IMR-90 (cell line): ENCODE data around the gene SCG5. TPM values are rescaled to one million over a fixed set of nuclear protein-coding genes. Genes with fewer than 3 reads are reported as not detected.

Experiments used
- ATAC-seq: fragments of 200-7000 bp; cut with Tn5 transposase; 2 replicates; pipeline ENCODE4 v1.9.1; 2020; ENCODE audit warnings: low read depth, mild to moderate bottlenecking, moderate library complexity
- BruUV-seq: library from RNA; stranded (reverse); fragments of 400-500 nt; replicated peaks from 2 replicates; lab custom pipeline; 2021; lab: Mats Ljungman, UMichigan
- CTCF ChIA-PET: fragments of 300-600 bp; formaldehyde crosslinking; extraction: SDS; loops from one replicate; lab custom pipeline; 2021; ENCODE audit warnings: antibody characterized with exemption; lab: Yijun Ruan, JAX
- POLR2A ChIA-PET: fragments of 300-600 bp; sonication (Branson Sonifier 250); formaldehyde crosslinking; loops from one replicate; lab custom pipeline; 2022; ENCODE audit warnings: antibody characterized with exemption; ENCODE audit not compliant: unreplicated experiment; lab: Charles Lee
- DNase-seq: peaks from one replicate; pipeline ENCODE4 v3.0.0; 2013
- H2AFZ ChIP-seq: replicated peaks from 2 replicates; pipeline ENCODE3; 2013; ENCODE audit warnings: low read length, mild to moderate bottlenecking; ENCODE audit not compliant: poor library complexity
- H2AK5ac ChIP-seq: 2 replicates; pipeline ENCODE4 v1.6.1; 2013; ENCODE audit warnings: low read depth, low read length, inconsistent platforms
- H2AK9ac ChIP-seq: replicated peaks from 2 replicates; pipeline ENCODE3; 2013; ENCODE audit warnings: mild to moderate bottlenecking, low read depth, low read length, moderate library complexity; ENCODE audit not compliant: poor library complexity
- H2BK120ac ChIP-seq: 2 replicates; pipeline ENCODE4 v1.6.1; 2013; ENCODE audit warnings: low read depth, low read length, inconsistent platforms
- H2BK15ac ChIP-seq: 3 replicates; pipeline ENCODE4 v1.6.1; 2013; ENCODE audit warnings: low read depth, low read length, inconsistent platforms
- H2BK20ac ChIP-seq: 2 replicates; pipeline ENCODE4 v1.6.1; 2013; ENCODE audit warnings: low read depth, mild to moderate bottlenecking, inconsistent platforms, low read length, moderate library complexity
- H2BK5ac ChIP-seq: 2 replicates; pipeline ENCODE4 v1.6.1; 2013; ENCODE audit warnings: mild to moderate bottlenecking, low read depth, low read length, inconsistent platforms; ENCODE audit not compliant: poor library complexity, severe bottlenecking
- H3K14ac ChIP-seq: replicated peaks from 2 replicates; pipeline ENCODE4 v1.6.1; 2013; ENCODE audit warnings: low read depth, low read length, inconsistent platforms
- H3K18ac ChIP-seq: 2 replicates; pipeline ENCODE4 v1.6.1; 2013; ENCODE audit warnings: low read depth, low read length, control low read depth
- H3K23ac ChIP-seq: 2 replicates; pipeline ENCODE4 v1.6.1; 2013; ENCODE audit warnings: low read depth, low read length, inconsistent platforms
- H3K27ac ChIP-seq: 2 replicates; pipeline ENCODE4 v1.5.1; 2013; ENCODE audit warnings: mild to moderate bottlenecking, control low read depth, low read length; ENCODE audit not compliant: insufficient read depth
- H3K27me3 ChIP-seq: 2 replicates; pipeline ENCODE4 v1.6.1; 2013; ENCODE audit warnings: low read length; ENCODE audit not compliant: control insufficient read depth, insufficient read depth
- H3K36me3 ChIP-seq: 2 replicates; pipeline ENCODE4 v1.6.1; 2013; ENCODE audit warnings: low read length, mixed read lengths; ENCODE audit not compliant: control insufficient read depth, insufficient read depth
- H3K4ac ChIP-seq: 2 replicates; pipeline ENCODE4 v1.6.1; 2013; ENCODE audit warnings: low read depth, low read length, inconsistent platforms
- H3K4me1 ChIP-seq: 2 replicates; pipeline ENCODE4 v1.6.1; 2013; ENCODE audit warnings: low read length, mixed read lengths; ENCODE audit not compliant: control insufficient read depth, insufficient read depth
- H3K4me2 ChIP-seq: 2 replicates; pipeline ENCODE4 v1.6.1; 2013; ENCODE audit warnings: low read depth, mild to moderate bottlenecking, control low read depth, low read length, moderate library complexity
- H3K4me3 ChIP-seq: 2 replicates; pipeline ENCODE4 v1.5.1; 2013; ENCODE audit warnings: low read depth, mild to moderate bottlenecking, control low read depth, low read length, moderate library complexity; ENCODE audit not compliant: insufficient read depth
- H3K56ac ChIP-seq: 2 replicates; pipeline ENCODE4 v1.6.1; 2013; ENCODE audit warnings: low read length, inconsistent platforms; ENCODE audit not compliant: insufficient read depth; ENCODE audit errors: extremely low read depth
- H3K79me1 ChIP-seq, 2 experiments: 2 replicates each; pipeline ENCODE4 v1.6.1; 2013; ENCODE audit warnings: low read length in 2 of 2, inconsistent platforms in 1 of 2, low read depth in 1 of 2
- H3K9ac ChIP-seq: 2 replicates; pipeline ENCODE4 v1.6.1; 2013; ENCODE audit warnings: low read depth, low read length, control low read depth
- H3K9me1 ChIP-seq: 2 replicates; pipeline ENCODE4 v1.6.1; 2013; ENCODE audit warnings: low read length, inconsistent platforms; ENCODE audit not compliant: insufficient read depth
- H3K9me3 ChIP-seq: 2 replicates; pipeline ENCODE4 v1.6.1; 2013; ENCODE audit warnings: low read length; ENCODE audit not compliant: control insufficient read depth, insufficient read depth
- H4K20me1 ChIP-seq: 2 replicates; pipeline ENCODE4 v1.6.1; 2013; ENCODE audit warnings: low read length, inconsistent platforms; ENCODE audit not compliant: insufficient read depth
- H4K5ac ChIP-seq: 2 replicates; pipeline ENCODE4 v1.6.1; 2013; ENCODE audit warnings: mild to moderate bottlenecking, low read depth, low read length, control low read depth
- H4K8ac ChIP-seq, 2 experiments: 2 replicates each; pipeline ENCODE4 v1.6.1; 2013; ENCODE audit warnings: low read depth in 2 of 2, low read length in 2 of 2, control low read depth in 1 of 2, inconsistent platforms in 1 of 2
- H4K91ac ChIP-seq: 2 replicates; pipeline ENCODE4 v1.6.1; 2013; ENCODE audit warnings: low read depth, low read length, inconsistent platforms; ENCODE audit not compliant: insufficient read depth
- BHLHE40 ChIP-seq: fragments of 150-350 bp; IDR thresholded peaks from 2 replicates; pipeline ENCODE4 v1.6.1; 2016; ENCODE audit warnings: mild to moderate bottlenecking, low read depth, low read length
- CEBPB ChIP-seq: IDR thresholded peaks from 2 replicates; pipeline ENCODE4 v1.6.1; 2012; ENCODE audit warnings: low read depth, low read length, improper control_type of control experiment
- CHD1 ChIP-seq: IDR thresholded peaks from 2 replicates; pipeline ENCODE4 v1.6.1; 2012; ENCODE audit warnings: low read depth, low read length, improper control_type of control experiment
- FOS ChIP-seq: fragments of 150-350 bp; IDR thresholded peaks from 2 replicates; pipeline ENCODE4 v1.6.1; 2016; ENCODE audit warnings: low read depth, low read length
- MAFK ChIP-seq: IDR thresholded peaks from 2 replicates; pipeline ENCODE4 v1.6.1; 2012; ENCODE audit warnings: low read depth, low read length, improper control_type of control experiment
- MAZ ChIP-seq: IDR thresholded peaks from 2 replicates; pipeline ENCODE4 v1.6.1; 2012; ENCODE audit warnings: low read depth, mild to moderate bottlenecking, low read length, improper control_type of control experiment, moderate library complexity, borderline replicate concordance
- MXI1 ChIP-seq: IDR thresholded peaks from 2 replicates; pipeline ENCODE4 v1.6.1; 2012; ENCODE audit warnings: low read depth, mild to moderate bottlenecking, low read length, moderate library complexity, borderline replicate concordance
- NFE2L2 ChIP-seq: fragments of 150-350 bp; IDR thresholded peaks from 2 replicates; pipeline ENCODE4 v1.6.1; 2016; ENCODE audit warnings: low read depth, mild to moderate bottlenecking, low read length
- POLR2A ChIP-seq: IDR thresholded peaks from 2 replicates; pipeline ENCODE4 v1.6.1; 2012; ENCODE audit warnings: mild to moderate bottlenecking, low read depth, low read length
- RAD21 ChIP-seq: IDR thresholded peaks from 2 replicates; pipeline ENCODE4 v1.6.1; 2012; ENCODE audit warnings: low read length, improper control_type of control experiment
- RCOR1 ChIP-seq: IDR thresholded peaks from 2 replicates; pipeline ENCODE4 v1.6.1; 2012; ENCODE audit warnings: mild to moderate bottlenecking, low read length, improper control_type of control experiment; ENCODE audit not compliant: insufficient replicate concordance
- RFX5 ChIP-seq: IDR thresholded peaks from 2 replicates; pipeline ENCODE4 v1.8.0; 2012; ENCODE audit warnings: low read depth, mild to moderate bottlenecking, low read length, moderate library complexity
- SMC3 ChIP-seq: fragments of 150-350 bp; IDR thresholded peaks from 2 replicates; pipeline ENCODE4 v1.6.1; 2016; ENCODE audit warnings: low read depth, mild to moderate bottlenecking, antibody characterized with exemption, low read length, moderate library complexity
- WGBS, 2 experiments: methylation state at CpG; one replicate each; pipeline versions ENCODE4 v1.1.5 to v1.1.7; 2013; ENCODE audit warnings: missing lambda C conversion rate in 2 of 2; ENCODE audit not compliant: insufficient read length in 1 of 2; ENCODE audit errors: extremely low coverage in 2 of 2; 5-methylcytosine and 5-hydroxymethylcytosine counted together
- dilution Hi-C: fragments of 300-500 bp; cut with HindIII; formaldehyde crosslinking; loops from one replicate; pipeline ENCODE4 v1.14.3; 2018; ENCODE audit warnings: low sequenced_read_pairs; ENCODE audit not compliant: unreplicated experiment
- in situ Hi-C: fragments of 300-500 bp; cut with MboI; formaldehyde crosslinking; loops from 3 replicates; pipeline ENCODE4 v1.14.3; 2019; ENCODE audit warnings: low sequenced_read_pairs, inconsistent platforms, mixed read lengths
- intact Hi-C: fragments of 100-400 bp; cut with micrococcal nuclease; formaldehyde crosslinking; loops from 2 replicates; pipeline ENCODE4 v1.10.0; 2022
- polyA plus RNA-seq, 3 experiments: library from polyadenylated mRNA; depleted of rRNA; stranded (reverse); fragments of >200 nt; gene quantifications; 2 replicates each; pipeline ENCODE4 v1.2.3, GENCODE V29; 2012; ENCODE audit warnings: low replicate concordance in 1 of 3
- total RNA-seq: library from RNA; depleted of rRNA; stranded (reverse); fragments of >200 nt; gene quantifications from 2 replicates; pipeline ENCODE4 v1.2.3, GENCODE V29; 2012
- TF ChIP-seq, protein P1 (sequence below): fragments of 150-350 bp; IDR thresholded peaks from 2 replicates; pipeline ENCODE4 v1.6.1; 2016; ENCODE audit warnings: low read depth, mild to moderate bottlenecking, low read length, moderate library complexity, borderline replicate concordance
- TF ChIP-seq, protein P2 (sequence below): fragments of 150-350 bp; IDR thresholded peaks from 2 replicates; pipeline ENCODE4 v1.6.1; 2017; ENCODE audit warnings: mild to moderate bottlenecking, antibody characterized with exemption, low read length, low read depth
- TF ChIP-seq, protein P3 (sequence below): conservative IDR thresholded peaks from 2 replicates; pipeline ENCODE4 v1.5.1; 2012; ENCODE audit warnings: mild to moderate bottlenecking, low read depth, low read length, improper control_type of control experiment

SCG5 gene
- total and polyA plus RNA-seq, 2 of the 4 experiments (the other 2 are of a cell fraction): 7.9 to 16.8 TPM

DNA sequence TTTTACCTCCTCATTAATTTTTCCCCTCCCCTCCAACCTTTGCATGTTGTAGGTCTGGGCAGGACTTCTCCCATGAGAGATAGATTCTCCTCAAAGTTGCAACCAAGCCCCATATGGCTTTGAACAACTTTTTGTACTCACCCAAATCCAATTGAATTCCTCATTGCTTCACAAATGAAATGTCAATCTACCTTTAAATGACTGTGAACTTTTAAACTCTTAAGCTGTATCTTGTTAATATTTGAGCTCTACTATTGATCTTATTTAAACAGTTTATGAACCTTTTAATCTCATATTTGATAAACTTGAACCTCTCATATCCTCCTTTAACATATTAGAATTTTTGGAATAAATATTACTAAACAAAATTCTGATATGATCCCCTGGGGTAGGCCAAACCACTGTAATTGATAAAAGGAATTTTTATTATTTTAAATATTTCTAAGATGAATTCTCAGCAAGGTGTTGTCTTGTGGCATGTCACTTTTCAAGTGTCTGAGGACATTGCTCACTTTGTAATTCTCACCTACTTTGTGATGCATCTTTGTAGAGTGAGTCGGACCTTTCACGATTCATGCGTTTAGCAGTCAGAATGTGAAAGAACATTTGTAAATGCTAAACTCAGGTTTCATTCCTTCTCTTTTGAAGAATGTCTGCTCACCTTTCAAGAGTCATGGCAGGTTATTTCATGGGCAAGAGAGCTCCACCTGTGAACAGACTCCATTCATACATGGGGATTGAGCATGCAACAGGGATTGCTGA, 52.9 kb downstream of the SCG5 start:
- no peak overlapping the region for H3K18ac ChIP-seq
- H3K36me3 ChIP-seq: no peaks in the 10 kb centered on the region
- H4K91ac ChIP-seq: no peak overlapping the region
- no peak overlapping the region for H2BK5ac ChIP-seq
- no peaks in the 10 kb centered on the region for H3K9me3 ChIP-seq
- H3K4me2 ChIP-seq: no peak overlapping the region
- no peaks in the 10 kb centered on the region for H3K79me1 ChIP-seq
- H4K20me1 ChIP-seq: no peaks in the 10 kb centered on the region
- no peak overlapping the region for H3K14ac ChIP-seq
- no CpG with 5 or more reads among the region's 3 CpGs for WGBS, 2 experiments
- H3K9me1 ChIP-seq: no peaks in the 10 kb centered on the region
- ChIA-PET POLR2A (no interaction called here), CTCF (no interaction called here)
- DNase-seq: no peak
- no peak overlapping the region for H3K56ac ChIP-seq
- no peak overlapping the region for H2BK15ac ChIP-seq
- in situ Hi-C loops (no loop called here), dilution Hi-C loops (no loop called here), intact Hi-C loops (no loop called here)
- H2AK5ac ChIP-seq: no peak overlapping the region
- no TSS peak for BruUV-seq
- no peak overlapping the region for H4K5ac ChIP-seq
- H3K4ac ChIP-seq: no peak overlapping the region
- H2AK9ac ChIP-seq: no peak overlapping the region
- no peak overlapping the region for H4K8ac ChIP-seq
- no peak overlapping the region for H3K4me3 ChIP-seq
- no peak overlapping the region for H3K9ac ChIP-seq
- no peak overlapping the region for H2BK120ac ChIP-seq
- H2AFZ ChIP-seq: no peak overlapping the region
- ATAC-seq: no peak
- no peak overlapping the region for H3K23ac ChIP-seq
- no peaks in the 10 kb centered on the region; the same call in 1 of the 2 replicates for H3K27me3 ChIP-seq
- TF ChIP-seq POLR2A (no peak), MAZ (no peak), NFE2L2 (no peak), RFX5 (no peak), RAD21 (no peak), CHD1 (no peak), SMC3 (no peak), FOS (no peak), MXI1 (no peak), BHLHE40 (no peak), MAFK (no peak), CEBPB (no peak), RCOR1 (no peak)
- TF ChIP-seq, protein P1, sequence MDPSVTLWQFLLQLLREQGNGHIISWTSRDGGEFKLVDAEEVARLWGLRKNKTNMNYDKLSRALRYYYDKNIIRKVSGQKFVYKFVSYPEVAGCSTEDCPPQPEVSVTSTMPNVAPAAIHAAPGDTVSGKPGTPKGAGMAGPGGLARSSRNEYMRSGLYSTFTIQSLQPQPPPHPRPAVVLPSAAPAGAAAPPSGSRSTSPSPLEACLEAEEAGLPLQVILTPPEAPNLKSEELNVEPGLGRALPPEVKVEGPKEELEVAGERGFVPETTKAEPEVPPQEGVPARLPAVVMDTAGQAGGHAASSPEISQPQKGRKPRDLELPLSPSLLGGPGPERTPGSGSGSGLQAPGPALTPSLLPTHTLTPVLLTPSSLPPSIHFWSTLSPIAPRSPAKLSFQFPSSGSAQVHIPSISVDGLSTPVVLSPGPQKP: no peak
- TF ChIP-seq, protein P2, sequence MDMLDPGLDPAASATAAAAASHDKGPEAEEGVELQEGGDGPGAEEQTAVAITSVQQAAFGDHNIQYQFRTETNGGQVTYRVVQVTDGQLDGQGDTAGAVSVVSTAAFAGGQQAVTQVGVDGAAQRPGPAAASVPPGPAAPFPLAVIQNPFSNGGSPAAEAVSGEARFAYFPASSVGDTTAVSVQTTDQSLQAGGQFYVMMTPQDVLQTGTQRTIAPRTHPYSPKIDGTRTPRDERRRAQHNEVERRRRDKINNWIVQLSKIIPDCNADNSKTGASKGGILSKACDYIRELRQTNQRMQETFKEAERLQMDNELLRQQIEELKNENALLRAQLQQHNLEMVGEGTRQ: no peak
- TF ChIP-seq, protein P3, sequence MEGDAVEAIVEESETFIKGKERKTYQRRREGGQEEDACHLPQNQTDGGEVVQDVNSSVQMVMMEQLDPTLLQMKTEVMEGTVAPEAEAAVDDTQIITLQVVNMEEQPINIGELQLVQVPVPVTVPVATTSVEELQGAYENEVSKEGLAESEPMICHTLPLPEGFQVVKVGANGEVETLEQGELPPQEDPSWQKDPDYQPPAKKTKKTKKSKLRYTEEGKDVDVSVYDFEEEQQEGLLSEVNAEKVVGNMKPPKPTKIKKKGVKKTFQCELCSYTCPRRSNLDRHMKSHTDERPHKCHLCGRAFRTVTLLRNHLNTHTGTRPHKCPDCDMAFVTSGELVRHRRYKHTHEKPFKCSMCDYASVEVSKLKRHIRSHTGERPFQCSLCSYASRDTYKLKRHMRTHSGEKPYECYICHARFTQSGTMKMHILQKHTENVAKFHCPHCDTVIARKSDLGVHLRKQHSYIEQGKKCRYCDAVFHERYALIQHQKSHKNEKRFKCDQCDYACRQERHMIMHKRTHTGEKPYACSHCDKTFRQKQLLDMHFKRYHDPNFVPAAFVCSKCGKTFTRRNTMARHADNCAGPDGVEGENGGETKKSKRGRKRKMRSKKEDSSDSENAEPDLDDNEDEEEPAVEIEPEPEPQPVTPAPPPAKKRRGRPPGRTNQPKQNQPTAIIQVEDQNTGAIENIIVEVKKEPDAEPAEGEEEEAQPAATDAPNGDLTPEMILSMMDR: no peak
- H2BK20ac ChIP-seq: no peak overlapping the region
- peaks cover 3% of the 10 kb centered on the region; the same call in 1 of the 2 replicates for H3K4me1 ChIP-seq
- H3K27ac ChIP-seq: no peak overlapping the region
